ENCODE results near the gene TFB2M. TPM values are rescaled to one million over a fixed set of nuclear protein-coding genes. Genes with fewer than 3 reads are reported as not detected.

TFB2M gene
- total and polyA plus RNA-seq, 2 of the 13 experiments (the other 11 are each of a cell fraction or from before 2014, with no cell fraction given) = 15.7 to 31.4 TPM

DNA sequence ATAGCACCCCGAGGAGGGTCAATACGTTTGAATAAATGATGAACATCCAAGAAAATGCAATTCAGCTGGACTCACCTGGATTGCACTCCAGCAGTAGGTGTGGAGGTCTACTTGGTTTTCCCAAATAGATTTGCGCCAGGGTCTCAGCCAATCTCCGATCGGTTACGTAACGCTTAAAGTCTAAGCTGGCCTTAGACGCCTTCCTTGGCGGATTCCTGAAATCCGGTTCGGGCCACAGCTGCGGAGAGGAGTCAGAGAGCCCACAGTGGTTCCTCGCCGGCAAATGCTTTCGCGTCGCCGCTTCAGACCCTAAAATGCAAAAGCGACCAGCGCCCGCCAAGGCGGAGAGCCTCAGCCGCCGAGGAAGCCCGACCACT, 322 bp downstream of the TFB2M start (continued):
- TF ChIP-seq, protein P1, sequence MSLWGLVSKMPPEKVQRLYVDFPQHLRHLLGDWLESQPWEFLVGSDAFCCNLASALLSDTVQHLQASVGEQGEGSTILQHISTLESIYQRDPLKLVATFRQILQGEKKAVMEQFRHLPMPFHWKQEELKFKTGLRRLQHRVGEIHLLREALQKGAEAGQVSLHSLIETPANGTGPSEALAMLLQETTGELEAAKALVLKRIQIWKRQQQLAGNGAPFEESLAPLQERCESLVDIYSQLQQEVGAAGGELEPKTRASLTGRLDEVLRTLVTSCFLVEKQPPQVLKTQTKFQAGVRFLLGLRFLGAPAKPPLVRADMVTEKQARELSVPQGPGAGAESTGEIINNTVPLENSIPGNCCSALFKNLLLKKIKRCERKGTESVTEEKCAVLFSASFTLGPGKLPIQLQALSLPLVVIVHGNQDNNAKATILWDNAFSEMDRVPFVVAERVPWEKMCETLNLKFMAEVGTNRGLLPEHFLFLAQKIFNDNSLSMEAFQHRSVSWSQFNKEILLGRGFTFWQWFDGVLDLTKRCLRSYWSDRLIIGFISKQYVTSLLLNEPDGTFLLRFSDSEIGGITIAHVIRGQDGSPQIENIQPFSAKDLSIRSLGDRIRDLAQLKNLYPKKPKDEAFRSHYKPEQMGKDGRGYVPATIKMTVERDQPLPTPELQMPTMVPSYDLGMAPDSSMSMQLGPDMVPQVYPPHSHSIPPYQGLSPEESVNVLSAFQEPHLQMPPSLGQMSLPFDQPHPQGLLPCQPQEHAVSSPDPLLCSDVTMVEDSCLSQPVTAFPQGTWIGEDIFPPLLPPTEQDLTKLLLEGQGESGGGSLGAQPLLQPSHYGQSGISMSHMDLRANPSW (CRISPR knock-in tag; IDR thresholded peaks at IDR 0.05; ENCODE audit: borderline replicate concordance) = peak; percentile 10; the same call in 1 of the 2 replicates
- TF ChIP-seq ZNF354B (CRISPR knock-in tag; IDR thresholded peaks at IDR 0.05) = 0 out of 2 replicates have a peak, but pooled peaks have one; percentile 60
- peak; percentile 16; the same call in 1 of the 2 replicates for TF ChIP-seq KLF15 (CRISPR knock-in tag; IDR thresholded peaks at IDR 0.05; ENCODE audit: borderline replicate concordance)
- TF ChIP-seq PRMT3 (CRISPR knock-in tag; IDR thresholded peaks at IDR 0.05; ENCODE audit: borderline replicate concordance, low read depth) = 0 out of 2 replicates have a peak, but pooled peaks have one; percentile 23
- 0 out of 2 replicates have a peak, but pooled peaks have one; percentile 36 for TF ChIP-seq ZNF607 (CRISPR knock-in tag; IDR thresholded peaks at IDR 0.05; ENCODE audit: borderline replicate concordance)
- TF ChIP-seq ERF (CRISPR knock-in tag; IDR thresholded peaks at IDR 0.05) = no peak
- TF ChIP-seq NPAS2 (CRISPR knock-in tag; IDR thresholded peaks at IDR 0.05; ENCODE audit: borderline replicate concordance) = no peak
- TF ChIP-seq GTF3A (CRISPR knock-in tag; conservative IDR thresholded peaks at IDR 0.05) = 0 out of 2 replicates have a peak, but pooled peaks have one; percentile 46
- TF ChIP-seq ZSCAN29 (CRISPR knock-in tag; conservative IDR thresholded peaks at IDR 0.05) = peak; percentile 75
- 0 out of 2 replicates have a peak, but pooled peaks have one; percentile 7 for TF ChIP-seq HOXA5 (CRISPR knock-in tag; IDR thresholded peaks at IDR 0.05)
- TF ChIP-seq, protein P2, sequence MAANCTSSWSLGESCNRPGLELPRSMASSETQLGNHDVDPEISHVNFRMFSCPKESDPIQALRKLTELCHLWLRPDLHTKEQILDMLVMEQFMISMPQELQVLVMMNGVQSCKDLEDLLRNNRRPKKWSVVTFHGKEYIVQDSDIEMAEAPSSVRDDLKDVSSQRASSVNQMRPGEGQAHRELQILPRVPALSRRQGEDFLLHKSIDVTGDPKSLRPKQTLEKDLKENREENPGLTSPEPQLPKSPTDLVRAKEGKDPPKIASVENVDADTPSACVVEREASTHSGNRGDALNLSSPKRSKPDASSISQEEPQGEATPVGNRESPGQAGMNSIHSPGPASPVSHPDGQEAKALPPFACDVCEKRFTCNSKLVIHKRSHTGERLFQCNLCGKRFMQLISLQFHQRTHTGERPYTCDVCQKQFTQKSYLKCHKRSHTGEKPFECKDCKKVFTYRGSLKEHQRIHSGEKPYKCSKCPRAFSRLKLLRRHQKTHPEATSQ (CRISPR knock-in tag; IDR thresholded peaks at IDR 0.05; ENCODE audit: borderline replicate concordance) = no peak
- TF ChIP-seq ZNF605 (CRISPR knock-in tag; IDR thresholded peaks at IDR 0.05) = 0 out of 2 replicates have a peak, but pooled peaks have one; percentile 5
- 0 out of 2 replicates have a peak, but pooled peaks have one; percentile 26 for TF ChIP-seq CEBPG (CRISPR knock-in tag; IDR thresholded peaks at IDR 0.05)
- TF ChIP-seq BORCS8-MEF2B (CRISPR knock-in tag; IDR thresholded peaks at IDR 0.05) = peak; percentile 6; the same call in 1 of the 2 replicates
- TF ChIP-seq, protein P3, sequence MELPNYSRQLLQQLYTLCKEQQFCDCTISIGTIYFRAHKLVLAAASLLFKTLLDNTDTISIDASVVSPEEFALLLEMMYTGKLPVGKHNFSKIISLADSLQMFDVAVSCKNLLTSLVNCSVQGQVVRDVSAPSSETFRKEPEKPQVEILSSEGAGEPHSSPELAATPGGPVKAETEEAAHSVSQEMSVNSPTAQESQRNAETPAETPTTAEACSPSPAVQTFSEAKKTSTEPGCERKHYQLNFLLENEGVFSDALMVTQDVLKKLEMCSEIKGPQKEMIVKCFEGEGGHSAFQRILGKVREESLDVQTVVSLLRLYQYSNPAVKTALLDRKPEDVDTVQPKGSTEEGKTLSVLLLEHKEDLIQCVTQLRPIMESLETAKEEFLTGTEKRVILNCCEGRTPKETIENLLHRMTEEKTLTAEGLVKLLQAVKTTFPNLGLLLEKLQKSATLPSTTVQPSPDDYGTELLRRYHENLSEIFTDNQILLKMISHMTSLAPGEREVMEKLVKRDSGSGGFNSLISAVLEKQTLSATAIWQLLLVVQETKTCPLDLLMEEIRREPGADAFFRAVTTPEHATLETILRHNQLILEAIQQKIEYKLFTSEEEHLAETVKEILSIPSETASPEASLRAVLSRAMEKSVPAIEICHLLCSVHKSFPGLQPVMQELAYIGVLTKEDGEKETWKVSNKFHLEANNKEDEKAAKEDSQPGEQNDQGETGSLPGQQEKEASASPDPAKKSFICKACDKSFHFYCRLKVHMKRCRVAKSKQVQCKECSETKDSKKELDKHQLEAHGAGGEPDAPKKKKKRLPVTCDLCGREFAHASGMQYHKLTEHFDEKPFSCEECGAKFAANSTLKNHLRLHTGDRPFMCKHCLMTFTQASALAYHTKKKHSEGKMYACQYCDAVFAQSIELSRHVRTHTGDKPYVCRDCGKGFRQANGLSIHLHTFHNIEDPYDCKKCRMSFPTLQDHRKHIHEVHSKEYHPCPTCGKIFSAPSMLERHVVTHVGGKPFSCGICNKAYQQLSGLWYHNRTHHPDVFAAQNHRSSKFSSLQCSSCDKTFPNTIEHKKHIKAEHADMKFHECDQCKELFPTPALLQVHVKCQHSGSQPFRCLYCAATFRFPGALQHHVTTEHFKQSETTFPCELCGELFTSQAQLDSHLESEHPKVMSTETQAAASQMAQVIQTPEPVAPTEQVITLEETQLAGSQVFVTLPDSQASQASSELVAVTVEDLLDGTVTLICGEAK (IDR thresholded peaks at IDR 0.05) = no peak
- TF ChIP-seq, protein P3 (CRISPR knock-in tag; IDR thresholded peaks at IDR 0.05) = peak; percentile 13; the same call in 1 of the 2 replicates
- no peak for TF ChIP-seq RFX1 (IDR thresholded peaks at IDR 0.05)
